ENCODE data around the gene NRP2. TPM values are rescaled to one million over a fixed set of nuclear protein-coding genes. Genes with fewer than 3 reads are reported as not detected.

The NRP2 gene
- total RNA-seq, 6 donors from 2014 or later = 61.4 to 99.4 (median 71.8) TPM

DNA sequence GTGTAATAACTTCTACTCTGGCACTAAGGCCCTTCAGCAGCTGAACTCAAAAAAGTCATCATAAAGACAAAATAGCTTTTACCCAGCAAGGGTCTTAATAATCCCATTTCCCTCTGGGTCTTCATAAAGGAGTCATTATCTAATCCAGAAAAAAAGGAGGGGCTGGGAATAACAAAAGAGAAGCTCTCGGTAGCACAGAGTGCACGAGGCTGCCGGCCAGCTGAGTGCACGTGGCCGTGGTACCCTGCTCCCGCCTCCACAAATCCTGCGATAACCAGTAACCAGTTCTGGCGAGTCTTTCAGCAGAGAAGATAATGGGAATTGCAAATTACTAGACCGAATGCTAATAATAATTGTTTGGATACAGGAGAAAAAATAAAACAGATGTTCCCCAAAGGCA lies 7.5 kb downstream of the NRP2 start:
- Histone ChIP-seq H3K27ac (no peak overlapping the region), H3K4me1 (peaks cover 17 to 36% (median 24%) of the 10 kb centered on the region in 4 donors), H3K4me3 (no peak overlapping the region), H3K27me3 (peaks cover 0 to 2% (median 0%) of the 10 kb centered on the region in 4 donors), H3K9me3 (no peaks in the 10 kb centered on the region), H3K36me3 (no peaks in the 10 kb centered on the region)
- DNase-seq (peak in 1 of 2 donors; percentile 37), ATAC-seq (ENCODE audit: low FRiP score in 2 of 2) (no peak)
- WGBS, 2 donors = 95 to 97% methylated on average over 9 of the region's 9 CpGs
- TF ChIP-seq POLR2AphosphoS5 (IDR thresholded peaks at IDR 0.05) (no peak), POLR2A (IDR thresholded peaks at IDR 0.05) (no peak), CTCF (IDR thresholded peaks at IDR 0.05) (no peak), EP300 (IDR thresholded peaks at IDR 0.05) (no peak)

DNA sequence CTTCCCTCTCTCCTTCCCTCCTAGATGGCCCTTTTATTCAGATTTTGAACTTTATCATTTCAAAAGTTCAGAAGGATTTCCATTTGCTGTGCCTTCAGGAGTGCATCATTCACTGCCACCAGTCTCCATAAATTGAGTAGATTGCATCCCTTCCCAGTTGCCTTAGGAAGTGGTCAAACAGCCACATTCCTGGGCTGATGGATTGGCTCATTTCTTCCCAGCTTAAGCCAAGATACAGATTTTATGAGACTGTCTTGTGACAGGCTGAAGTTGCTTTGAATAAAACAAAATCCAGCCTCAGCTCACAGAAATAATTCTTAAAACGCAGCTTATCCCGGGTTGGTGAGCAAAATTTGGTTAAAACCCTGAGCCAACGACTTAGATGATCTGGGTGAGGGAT lies 9.8 kb downstream of the NRP2 start:
- ATAC-seq (ENCODE audit: low FRiP score in 2 of 2) = no peak
- no peak overlapping the region for H3K27ac ChIP-seq
- no peaks in the 10 kb centered on the region for H3K36me3 ChIP-seq
- DNase-seq = no peak
- 86 to 89% methylated on average over 3 of the region's 3 CpGs for WGBS, 2 donors
- H3K9me3 ChIP-seq = no peaks in the 10 kb centered on the region
- no peak overlapping the region for H3K4me3 ChIP-seq
- peaks cover 6 to 15% (median 12%) of the 10 kb centered on the region in 4 donors for H3K4me1 ChIP-seq
- no peaks in the 10 kb centered on the region for H3K27me3 ChIP-seq
- TF ChIP-seq POLR2A (IDR thresholded peaks at IDR 0.05) (no peak), POLR2AphosphoS5 (IDR thresholded peaks at IDR 0.05) (no peak), CTCF (IDR thresholded peaks at IDR 0.05) (no peak), EP300 (IDR thresholded peaks at IDR 0.05) (no peak)

- no peak for ATAC-seq (ENCODE audit: low FRiP score in 2 of 2)
- Histone ChIP-seq H3K27me3 (no peaks in the 10 kb centered on the region), H3K4me1 (peaks cover 0 to 7% (median 1%) of the 10 kb centered on the region in 4 donors), H3K27ac (no peak overlapping the region), H3K36me3 (peaks cover 0 to 7% (median 1%) of the 10 kb centered on the region in 4 donors), H3K4me3 (no peak overlapping the region), H3K9me3 (no peaks in the 10 kb centered on the region)
- WGBS, 2 donors = 85 to 95% methylated on average over 2 of the region's 2 CpGs
- no peak for DNase-seq
- no peak for TF ChIP-seq CTCF (IDR thresholded peaks at IDR 0.05)
- TF ChIP-seq POLR2AphosphoS5 (IDR thresholded peaks at IDR 0.05) = no peak
- TF ChIP-seq EP300 (IDR thresholded peaks at IDR 0.05) = no peak
- TF ChIP-seq POLR2A (IDR thresholded peaks at IDR 0.05) = no peak
Measured at GRCh38 chr2:205694256-205694655, 12.0 kb downstream of the NRP2 start.

DNA sequence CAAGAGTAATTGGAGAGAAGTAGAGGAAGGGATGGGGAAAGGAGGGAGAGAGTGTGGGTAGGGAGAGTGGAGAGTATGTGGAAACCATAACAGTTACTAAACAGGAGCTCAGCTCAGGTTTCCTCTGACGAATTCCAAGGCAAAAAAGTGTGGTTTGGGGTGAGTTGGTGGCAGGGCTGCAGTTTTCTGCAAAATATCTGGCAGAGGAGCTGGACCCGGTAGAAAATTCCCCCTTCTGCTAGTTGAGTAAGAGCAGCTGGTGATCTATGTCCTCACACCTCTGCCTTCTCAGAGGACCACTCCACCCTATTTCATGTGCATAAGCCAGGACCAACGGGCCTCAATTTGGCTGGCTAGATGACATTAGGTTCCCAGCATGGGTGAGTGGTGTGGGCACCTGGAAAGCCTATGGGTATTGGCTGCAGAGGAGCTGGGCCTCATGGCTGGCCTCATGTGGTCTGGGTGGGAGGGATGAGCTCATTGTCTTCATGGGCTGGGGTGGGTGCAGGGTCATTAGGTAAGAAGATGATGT lies 13.2 kb downstream of the NRP2 start:
- peaks cover 0 to 7% (median 3%) of the 10 kb centered on the region in 4 donors for H3K36me3 ChIP-seq
- no peaks in the 10 kb centered on the region for H3K9me3 ChIP-seq
- H3K27me3 ChIP-seq = no peaks in the 10 kb centered on the region
- DNase-seq = no peak
- H3K27ac ChIP-seq = no peak overlapping the region
- TF ChIP-seq CTCF (IDR thresholded peaks at IDR 0.05) (no peak), EP300 (IDR thresholded peaks at IDR 0.05) (no peak), POLR2AphosphoS5 (IDR thresholded peaks at IDR 0.05) (no peak), POLR2A (IDR thresholded peaks at IDR 0.05) (no peak)
- WGBS, 2 donors = 56 to 83% methylated on average over 3 of the region's 3 CpGs
- peaks cover 0 to 15% (median 2%) of the 10 kb centered on the region in 4 donors for H3K4me1 ChIP-seq
- no peak overlapping the region for H3K4me3 ChIP-seq
- ATAC-seq (ENCODE audit: low FRiP score in 2 of 2) = no peak

DNA sequence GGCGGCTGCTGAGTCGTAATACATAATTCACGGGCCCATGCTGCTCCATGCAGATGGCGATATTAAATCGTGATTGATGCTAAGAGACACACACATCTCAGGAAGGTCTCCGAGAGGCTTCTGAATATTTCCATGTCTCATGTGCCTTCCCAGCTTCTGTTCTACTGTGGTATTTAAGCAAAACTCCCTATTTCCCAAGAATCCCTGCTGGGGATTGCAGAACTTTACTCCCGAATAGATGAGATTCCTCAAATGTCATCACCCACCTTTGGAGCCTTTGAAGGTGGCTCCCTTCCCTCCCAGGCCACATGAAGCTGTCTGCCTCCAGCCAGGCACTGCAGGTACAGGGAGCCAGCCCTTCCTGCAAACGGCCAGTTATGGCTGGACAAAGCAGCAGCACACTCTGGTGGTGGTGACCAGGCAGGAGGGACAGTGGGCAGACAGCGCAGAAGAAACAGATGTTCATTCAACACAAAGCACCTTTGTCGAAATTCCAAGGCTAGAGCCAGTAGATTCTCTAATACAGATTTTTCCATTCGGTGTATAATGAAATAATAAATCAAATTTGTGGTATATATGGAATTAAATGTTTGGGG lies 14.1 kb downstream of the NRP2 start:
- no peak overlapping the region for H3K27ac ChIP-seq
- H3K36me3 ChIP-seq = peaks cover 0 to 8% (median 5%) of the 10 kb centered on the region in 4 donors
- DNase-seq (no peak), ATAC-seq (ENCODE audit: low FRiP score in 2 of 2) (no peak)
- WGBS, 2 donors = 83 to 90% methylated on average over 11 of the region's 11 CpGs
- TF ChIP-seq CTCF (IDR thresholded peaks at IDR 0.05) (peak in 1 of 6 experiments; percentile 25), POLR2A (IDR thresholded peaks at IDR 0.05) (no peak)
- no peaks in the 10 kb centered on the region for H3K27me3 ChIP-seq
- H3K4me1 ChIP-seq = peaks cover 0 to 22% (median 3%) of the 10 kb centered on the region in 4 donors
- no peak overlapping the region for H3K4me3 ChIP-seq
- H3K9me3 ChIP-seq = no peaks in the 10 kb centered on the region

Measured in upper lobe of left lung (tissue), 6 donors.